AG09309 (cell line): Measurements from ENCODE around the gene SMYD2.
A peak's percentile ranks its signal among the peaks of the same experiment; 100 is the strongest.

Experiments
- DNase-seq: peaks from one replicate; pipeline ENCODE4 v3.0.0-alpha.2; 2010; ENCODE audit warnings: low read depth
- H3K4me3 ChIP-seq: 2 replicates; pipeline ENCODE4 v1.5.1; 2011; ENCODE audit warnings: mild to moderate bottlenecking, low read depth, low read length, moderate library complexity; ENCODE audit not compliant: control insufficient read depth
- TF ChIP-seq, protein P1 (sequence below): IDR thresholded peaks from 2 replicates; pipeline ENCODE4 v1.5.1; 2011; ENCODE audit warnings: mild to moderate bottlenecking, low read depth, low read length, inconsistent platforms; ENCODE audit not compliant: insufficient read depth, control insufficient read depth; ENCODE audit errors: missing control alignments

SMYD2 gene

GRCh38 chr1:214327514-214327913 is 46.6 kb downstream of the SMYD2 start:
- TF ChIP-seq, protein P1, sequence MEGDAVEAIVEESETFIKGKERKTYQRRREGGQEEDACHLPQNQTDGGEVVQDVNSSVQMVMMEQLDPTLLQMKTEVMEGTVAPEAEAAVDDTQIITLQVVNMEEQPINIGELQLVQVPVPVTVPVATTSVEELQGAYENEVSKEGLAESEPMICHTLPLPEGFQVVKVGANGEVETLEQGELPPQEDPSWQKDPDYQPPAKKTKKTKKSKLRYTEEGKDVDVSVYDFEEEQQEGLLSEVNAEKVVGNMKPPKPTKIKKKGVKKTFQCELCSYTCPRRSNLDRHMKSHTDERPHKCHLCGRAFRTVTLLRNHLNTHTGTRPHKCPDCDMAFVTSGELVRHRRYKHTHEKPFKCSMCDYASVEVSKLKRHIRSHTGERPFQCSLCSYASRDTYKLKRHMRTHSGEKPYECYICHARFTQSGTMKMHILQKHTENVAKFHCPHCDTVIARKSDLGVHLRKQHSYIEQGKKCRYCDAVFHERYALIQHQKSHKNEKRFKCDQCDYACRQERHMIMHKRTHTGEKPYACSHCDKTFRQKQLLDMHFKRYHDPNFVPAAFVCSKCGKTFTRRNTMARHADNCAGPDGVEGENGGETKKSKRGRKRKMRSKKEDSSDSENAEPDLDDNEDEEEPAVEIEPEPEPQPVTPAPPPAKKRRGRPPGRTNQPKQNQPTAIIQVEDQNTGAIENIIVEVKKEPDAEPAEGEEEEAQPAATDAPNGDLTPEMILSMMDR: no peak
- no peak for DNase-seq
- no peak overlapping the region for H3K4me3 ChIP-seq

GRCh38 chr1:214328770-214329469 is 48.0 kb downstream of the SMYD2 start:
- peak; percentile 52 for DNase-seq
- H3K4me3 ChIP-seq: no peak overlapping the region
- TF ChIP-seq, protein P1: peak; percentile 94

DNA sequence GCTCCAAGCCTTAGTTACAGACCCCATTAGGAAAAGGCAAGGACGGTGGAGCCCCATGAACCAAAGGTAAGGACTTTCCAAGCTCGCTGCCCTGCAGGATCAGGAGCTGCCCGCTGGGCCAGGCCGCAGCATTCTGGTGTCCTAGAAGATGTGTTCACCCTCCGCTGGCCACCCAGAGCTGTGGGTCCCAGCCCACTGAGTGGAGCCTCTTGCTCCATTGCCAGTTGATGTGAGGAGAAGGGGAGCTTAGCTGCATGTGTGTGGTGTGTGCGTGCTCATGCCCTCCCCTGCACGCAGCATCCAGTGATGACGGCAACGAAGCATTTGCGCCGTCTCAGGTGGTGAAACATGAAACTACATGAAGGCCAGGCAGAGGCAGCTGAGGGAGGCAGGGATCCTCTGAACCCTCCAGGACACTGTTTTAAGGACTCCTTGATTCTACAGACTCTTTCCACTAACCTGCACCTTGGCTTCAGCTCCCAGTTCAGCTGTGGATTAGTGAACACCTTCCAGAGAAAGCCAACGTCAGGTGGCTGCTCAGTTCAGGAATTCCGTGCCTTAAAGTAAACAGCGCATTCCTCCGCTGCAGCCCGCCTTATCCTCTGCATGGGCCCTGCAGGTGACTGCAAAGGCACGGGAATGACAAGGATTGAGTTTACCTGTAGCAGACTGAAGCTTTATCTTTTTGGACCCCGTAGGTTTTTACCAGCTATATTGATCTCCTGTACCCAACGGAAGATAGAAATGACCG is 48.7 kb downstream of the SMYD2 start:
- TF ChIP-seq, protein P1: no peak
- H3K4me3 ChIP-seq: no peak overlapping the region
- DNase-seq: no peak

GRCh38 chr1:214330222-214330621 is 49.3 kb downstream of the SMYD2 start:
- TF ChIP-seq, protein P1: no peak
- no peak for DNase-seq
- no peak overlapping the region for H3K4me3 ChIP-seq

- TF ChIP-seq, protein P1: no peak
- DNase-seq: no peak
- no peak overlapping the region for H3K4me3 ChIP-seq
Measured at GRCh38 chr1:214330715-214331114, 49.8 kb downstream of the SMYD2 start.

DNA sequence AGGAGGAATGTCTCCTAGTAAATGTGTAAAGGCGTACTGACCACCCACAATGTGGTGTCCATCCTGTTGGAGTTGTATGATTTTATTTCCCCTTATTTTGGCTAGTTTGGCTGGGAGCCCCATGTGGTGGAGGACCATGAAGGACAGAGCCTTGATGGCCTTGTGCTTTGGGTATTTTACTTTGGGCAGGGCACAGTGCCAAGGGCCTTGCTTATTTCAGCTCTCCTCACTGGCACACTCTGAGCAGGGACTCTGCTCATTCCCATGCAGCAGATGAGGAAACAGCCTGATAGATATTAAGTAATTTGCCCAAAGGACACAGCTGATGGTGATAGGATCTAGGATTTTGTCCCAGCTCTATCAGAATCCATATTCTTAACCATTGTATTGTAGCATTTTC is 50.2 kb downstream of the SMYD2 start:
- no peak overlapping the region for H3K4me3 ChIP-seq
- no peak for DNase-seq
- TF ChIP-seq, protein P1: no peak
